ENCODE data around the gene SPP2. TPM values are rescaled to one million over a fixed set of nuclear protein-coding genes. Genes with fewer than 3 reads are reported as not detected.

SPP2 gene
- total RNA-seq, 1 donor from 2014 or later: not detected

DNA sequence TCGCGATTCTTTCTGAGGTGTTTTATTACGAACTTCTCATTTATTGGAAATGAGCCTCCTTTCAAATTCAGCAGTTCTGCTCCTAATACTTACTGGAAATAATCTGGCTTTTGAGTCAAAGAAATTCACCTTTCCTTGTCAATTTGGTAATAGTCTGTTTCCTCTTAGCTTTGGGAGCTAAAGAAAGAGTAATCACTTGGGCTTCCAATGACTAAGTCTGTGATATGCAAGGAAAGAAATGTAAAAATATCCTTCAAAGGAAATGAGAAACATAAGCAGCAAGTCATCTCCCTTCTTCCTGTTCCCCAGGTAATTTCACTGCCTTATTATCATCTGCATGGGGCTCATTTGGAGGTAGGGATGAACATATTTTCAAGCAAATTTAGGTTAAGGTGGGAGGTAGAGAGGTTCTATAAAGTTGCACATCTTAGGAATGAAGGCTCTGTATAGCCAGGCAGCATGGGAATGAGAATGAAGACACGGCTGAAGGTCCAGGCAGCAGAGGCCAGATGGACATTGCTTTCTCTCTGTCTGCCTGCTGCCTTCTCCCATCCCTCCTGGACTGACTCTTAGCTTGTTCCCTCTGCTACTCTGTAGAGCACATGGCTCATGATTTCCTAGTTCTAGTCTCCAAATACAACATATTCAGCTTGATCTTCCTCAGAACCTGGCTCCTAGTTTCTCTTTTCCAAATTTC lies 1.0 kb downstream of the SPP2 start:
- H3K4me1 Mint-ChIP-seq (ENCODE audit: low read depth): no peaks in the 10 kb centered on the region
- peaks cover 18% of the 10 kb centered on the region for H3K27me3 Mint-ChIP-seq (ENCODE audit: insufficient read depth)
- no peak overlapping the region for H3K27ac Mint-ChIP-seq
- no peak for DNase-seq (ENCODE audit: low spot score)
- no peaks in the 10 kb centered on the region for H3K9me3 Mint-ChIP-seq
- no peak overlapping the region for H3K4me3 Mint-ChIP-seq
- H3K36me3 Mint-ChIP-seq (ENCODE audit: low read depth): no peaks in the 10 kb centered on the region
- intact Hi-C loops (cut with micrococcal nuclease): no loop called here

DNA sequence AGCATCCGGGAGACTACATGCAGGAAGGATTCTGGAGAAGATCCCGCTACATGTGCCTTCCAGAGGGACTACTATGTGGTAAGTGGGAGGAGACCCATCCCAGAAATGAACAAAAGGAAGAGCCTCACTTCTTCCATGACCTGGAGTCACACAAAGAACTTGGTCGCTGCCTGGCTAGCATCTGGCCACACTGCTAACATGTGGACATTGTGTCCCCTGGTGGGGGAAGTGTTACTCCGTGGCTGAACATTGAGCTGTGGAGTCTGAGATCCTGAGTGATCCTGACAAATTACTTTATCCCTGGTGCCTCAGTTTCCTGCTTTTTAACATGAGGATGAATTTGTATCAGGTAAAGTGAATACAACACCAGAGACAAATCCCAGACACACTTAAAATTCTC lies 8.4 kb downstream of the SPP2 start:
- H3K4me3 Mint-ChIP-seq: no peak overlapping the region
- no peak for DNase-seq (ENCODE audit: low spot score)
- no peaks in the 10 kb centered on the region for H3K36me3 Mint-ChIP-seq (ENCODE audit: low read depth)
- no peak overlapping the region for H3K27ac Mint-ChIP-seq
- peaks cover 8% of the 10 kb centered on the region for H3K27me3 Mint-ChIP-seq (ENCODE audit: insufficient read depth)
- intact Hi-C loops (cut with micrococcal nuclease): no loop called here
- no peaks in the 10 kb centered on the region for H3K9me3 Mint-ChIP-seq
- no peaks in the 10 kb centered on the region for H3K4me1 Mint-ChIP-seq (ENCODE audit: low read depth)

DNA sequence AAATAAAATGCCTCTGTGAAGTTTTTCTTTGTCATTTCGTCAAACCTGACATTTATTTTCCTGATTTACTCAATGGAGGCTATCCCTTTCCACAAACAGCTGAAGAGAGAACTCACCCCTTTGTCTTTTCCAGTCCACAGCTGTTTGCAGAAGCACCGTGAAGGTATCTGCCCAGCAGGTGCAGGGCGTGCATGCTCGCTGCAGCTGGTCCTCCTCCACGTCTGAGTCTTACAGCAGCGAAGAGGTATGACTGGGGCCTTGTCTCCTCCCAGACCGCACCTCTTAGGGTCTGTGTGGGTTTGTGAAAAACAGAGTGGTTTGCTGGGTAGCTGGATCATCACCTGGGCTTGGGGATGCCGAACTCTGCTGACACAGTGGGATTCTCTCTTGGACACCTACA lies 9.7 kb downstream of the SPP2 start:
- Mint-ChIP-seq H3K27me3 (ENCODE audit: insufficient read depth) (peaks cover 16% of the 10 kb centered on the region), H3K4me1 (ENCODE audit: low read depth) (no peaks in the 10 kb centered on the region), H3K36me3 (ENCODE audit: low read depth) (no peaks in the 10 kb centered on the region), H3K27ac (no peak overlapping the region), H3K4me3 (no peak overlapping the region), H3K9me3 (no peaks in the 10 kb centered on the region)
- no peak for DNase-seq (ENCODE audit: low spot score)
- intact Hi-C loops (cut with micrococcal nuclease): no loop called here

DNA sequence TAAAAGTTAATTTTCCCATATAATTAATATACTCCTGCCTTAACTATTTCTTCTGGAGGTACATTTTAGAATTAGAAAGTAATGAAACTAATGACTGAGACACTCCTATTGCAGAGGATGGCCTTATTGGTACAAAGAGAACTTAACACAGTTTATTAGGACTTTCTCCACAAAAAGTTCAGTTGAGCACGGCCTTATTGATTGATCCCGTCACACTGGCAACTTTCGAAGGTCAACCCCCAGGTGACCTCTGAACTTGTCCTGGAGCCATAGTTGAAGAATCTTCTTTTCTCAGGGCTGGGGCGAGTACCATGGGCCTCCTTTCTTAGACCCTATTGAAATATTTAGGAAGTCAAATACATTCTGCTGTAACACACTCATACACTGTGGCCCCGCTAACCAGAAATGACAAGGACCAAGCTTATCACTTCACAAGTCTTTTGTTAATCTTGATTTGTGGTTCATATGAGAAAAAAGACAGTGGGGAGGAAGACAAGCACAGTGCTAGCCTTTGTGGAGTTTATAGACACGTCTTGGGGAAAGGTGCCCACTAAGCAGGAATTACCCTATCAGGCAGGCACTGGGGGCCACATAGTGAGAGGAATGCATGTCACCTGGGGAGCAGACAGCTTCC lies 11.2 kb downstream of the SPP2 start:
- Mint-ChIP-seq H3K27me3 (ENCODE audit: insufficient read depth) (peaks cover 14% of the 10 kb centered on the region), H3K4me1 (ENCODE audit: low read depth) (no peaks in the 10 kb centered on the region), H3K36me3 (ENCODE audit: low read depth) (no peaks in the 10 kb centered on the region), H3K27ac (no peak overlapping the region), H3K4me3 (no peak overlapping the region), H3K9me3 (no peaks in the 10 kb centered on the region)
- intact Hi-C loops (cut with micrococcal nuclease): no loop called here
- DNase-seq (ENCODE audit: low spot score): no peak

DNA sequence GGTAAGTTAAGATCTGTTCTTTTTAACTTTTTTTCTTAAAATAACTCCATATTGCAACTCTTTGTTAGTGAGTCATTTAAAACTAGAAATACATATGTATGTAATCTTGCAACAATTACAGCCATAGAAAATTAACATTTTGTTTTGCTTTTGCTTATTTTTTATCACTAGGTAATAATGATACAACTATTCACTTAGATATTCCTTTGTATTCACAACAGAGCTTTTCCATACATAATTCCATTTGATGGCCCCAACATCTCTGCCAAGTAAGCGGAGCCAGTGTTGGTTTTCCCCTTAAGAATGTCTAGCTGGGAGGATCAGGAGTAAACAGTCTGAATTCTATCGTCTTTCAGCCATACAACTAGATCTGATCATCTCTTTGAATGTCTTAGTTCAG lies 16.1 kb downstream of the SPP2 start:
- Mint-ChIP-seq H3K4me1 (ENCODE audit: low read depth) (no peaks in the 10 kb centered on the region), H3K27ac (no peak overlapping the region), H3K9me3 (peaks cover 6% of the 10 kb centered on the region), H3K27me3 (ENCODE audit: insufficient read depth) (peaks cover 11% of the 10 kb centered on the region), H3K36me3 (ENCODE audit: low read depth) (peaks cover 2% of the 10 kb centered on the region), H3K4me3 (no peak overlapping the region)
- intact Hi-C loops (cut with micrococcal nuclease): no loop called here
- DNase-seq (ENCODE audit: low spot score): no peak

DNA sequence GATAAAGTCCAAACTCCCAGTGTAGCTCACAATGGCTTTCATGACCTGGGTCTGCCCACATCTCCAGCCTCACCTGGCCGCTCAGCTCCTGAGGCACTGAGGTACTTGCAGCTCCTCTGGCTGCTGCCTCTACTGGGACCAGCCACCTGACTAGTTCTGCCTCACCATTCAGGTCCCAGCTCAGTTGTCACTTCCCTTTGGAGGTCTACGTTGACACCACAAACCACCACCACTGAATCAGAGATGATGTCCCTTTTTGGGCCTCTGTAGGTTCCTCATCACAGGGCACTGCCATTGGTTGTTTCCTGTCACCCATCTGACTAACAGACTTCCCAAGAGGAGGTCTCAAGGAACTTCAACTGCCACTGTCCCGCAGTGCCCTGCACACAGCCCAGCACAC lies 21.2 kb downstream of the SPP2 start:
- Mint-ChIP-seq H3K4me3 (no peak overlapping the region), H3K27me3 (ENCODE audit: insufficient read depth) (peaks cover 8% of the 10 kb centered on the region), H3K36me3 (ENCODE audit: low read depth) (peaks cover 2% of the 10 kb centered on the region), H3K9me3 (peaks cover 6% of the 10 kb centered on the region), H3K4me1 (ENCODE audit: low read depth) (no peaks in the 10 kb centered on the region), H3K27ac (no peak overlapping the region)
- no peak for DNase-seq (ENCODE audit: low spot score)
- intact Hi-C loops (cut with micrococcal nuclease): no loop called here

DNA sequence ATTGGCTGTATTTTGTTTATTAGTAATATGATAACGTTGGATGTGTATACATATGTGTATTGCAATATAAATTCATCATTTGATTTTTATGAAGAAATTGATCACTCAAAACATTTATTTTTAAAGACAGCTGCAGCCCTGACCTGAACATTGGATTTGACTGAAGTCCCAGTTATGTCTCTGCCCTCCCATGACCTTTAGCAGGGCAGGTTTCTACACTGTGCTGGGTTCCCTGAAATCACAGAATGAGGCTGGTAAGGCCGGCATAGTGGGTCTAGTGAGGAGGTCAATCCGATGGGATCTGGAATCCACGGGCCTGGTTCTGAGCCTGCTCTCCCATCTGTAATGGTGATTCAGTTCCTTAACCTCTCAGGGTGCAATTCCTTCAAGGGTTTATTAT lies 22.0 kb downstream of the SPP2 start:
- Mint-ChIP-seq H3K4me3 (no peak overlapping the region), H3K9me3 (peaks cover 6% of the 10 kb centered on the region), H3K4me1 (ENCODE audit: low read depth) (no peaks in the 10 kb centered on the region), H3K27me3 (ENCODE audit: insufficient read depth) (peaks cover 8% of the 10 kb centered on the region), H3K27ac (no peak overlapping the region), H3K36me3 (ENCODE audit: low read depth) (peaks cover 2% of the 10 kb centered on the region)
- no peak for DNase-seq (ENCODE audit: low spot score)
- intact Hi-C loops (cut with micrococcal nuclease): no loop called here

DNA sequence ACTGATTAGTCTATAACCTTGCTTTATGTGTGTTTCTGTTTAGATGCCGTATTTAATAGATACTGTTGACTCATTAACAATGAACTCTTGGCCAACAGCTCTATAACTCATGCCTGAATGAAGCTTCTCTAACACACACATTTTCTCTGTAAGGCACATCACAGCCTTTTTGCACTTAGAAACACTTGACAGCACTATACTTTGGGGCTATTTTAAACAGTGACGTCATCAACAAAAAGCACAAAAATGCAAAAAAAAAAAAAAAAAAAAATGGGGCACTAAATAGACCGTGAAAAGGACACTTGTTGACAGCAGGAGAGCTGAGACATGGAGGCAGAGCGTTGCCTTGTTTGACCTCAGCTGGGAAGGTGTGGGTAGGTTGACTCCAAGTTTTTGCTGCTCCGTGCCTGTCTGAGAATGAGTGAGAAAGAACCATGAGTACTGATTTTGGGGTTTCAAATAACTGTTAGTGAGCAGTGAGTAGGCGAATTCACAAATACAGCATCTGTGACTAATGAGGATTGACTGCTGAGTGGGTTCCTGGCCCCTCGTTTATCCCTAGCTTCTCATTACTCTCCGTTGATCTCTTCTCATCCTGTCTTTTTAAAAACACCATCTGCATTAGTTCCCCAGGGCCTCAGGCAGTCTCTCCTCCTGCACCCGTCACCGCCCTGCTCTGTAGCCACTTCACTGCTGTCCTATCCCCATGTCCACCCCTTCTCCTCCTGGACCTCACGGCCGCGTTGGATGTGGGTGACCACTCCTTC lies 24.4 kb downstream of the SPP2 start:
- intact Hi-C loops (cut with micrococcal nuclease): no loop called here
- DNase-seq (ENCODE audit: low spot score): no peak
- H3K27me3 Mint-ChIP-seq (ENCODE audit: insufficient read depth): peaks cover 7% of the 10 kb centered on the region
- no peaks in the 10 kb centered on the region for H3K36me3 Mint-ChIP-seq (ENCODE audit: low read depth)
- H3K4me3 Mint-ChIP-seq: no peak overlapping the region
- H3K9me3 Mint-ChIP-seq: no peaks in the 10 kb centered on the region
- no peaks in the 10 kb centered on the region for H3K4me1 Mint-ChIP-seq (ENCODE audit: low read depth)
- H3K27ac Mint-ChIP-seq: no peak overlapping the region

DNA sequence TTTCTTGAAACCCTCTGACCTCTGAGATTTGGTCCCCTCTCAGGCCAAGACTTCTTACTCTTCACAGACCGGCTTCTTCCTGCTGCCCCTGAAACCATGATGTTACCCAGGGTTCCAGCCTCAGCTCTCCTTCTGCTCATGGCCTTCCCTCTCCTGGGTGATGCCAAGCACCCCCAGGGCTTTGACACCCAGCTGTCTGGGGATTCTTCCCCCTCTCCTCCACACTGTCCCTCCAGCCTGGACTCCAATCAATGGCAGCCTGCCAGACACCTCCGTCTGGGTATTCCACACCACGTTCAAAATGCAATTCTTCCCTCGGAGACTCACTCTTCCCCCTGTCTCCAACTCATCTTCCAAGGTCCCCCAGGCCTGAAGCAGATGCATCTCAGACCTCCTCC lies 25.0 kb downstream of the SPP2 start:
- Mint-ChIP-seq H3K9me3 (no peaks in the 10 kb centered on the region), H3K4me3 (no peak overlapping the region), H3K4me1 (ENCODE audit: low read depth) (no peaks in the 10 kb centered on the region), H3K36me3 (ENCODE audit: low read depth) (no peaks in the 10 kb centered on the region), H3K27ac (no peak overlapping the region), H3K27me3 (ENCODE audit: insufficient read depth) (peaks cover 5% of the 10 kb centered on the region)
- intact Hi-C loops (cut with micrococcal nuclease): no loop called here
- DNase-seq (ENCODE audit: low spot score): no peak

DNA sequence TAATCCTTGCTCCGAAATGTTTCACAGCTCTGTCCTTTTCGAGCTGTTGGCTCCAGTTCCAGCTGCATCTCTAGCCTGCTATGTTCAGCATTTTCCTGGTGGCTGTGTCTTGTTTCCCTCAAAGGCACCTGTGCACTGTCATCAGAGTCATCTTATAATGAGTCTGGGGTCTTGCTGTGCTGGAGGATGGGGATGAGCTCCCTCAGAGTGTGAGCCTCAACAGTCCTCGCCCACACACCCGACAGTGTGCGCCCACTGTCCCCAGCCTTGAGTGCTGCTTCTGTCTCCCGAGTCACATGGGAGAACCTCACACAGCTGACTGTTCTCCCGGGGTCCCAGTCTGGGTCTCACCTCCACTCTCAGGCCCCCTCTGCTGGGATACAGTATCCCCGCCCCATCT lies 25.4 kb downstream of the SPP2 start:
- no peak overlapping the region for H3K27ac Mint-ChIP-seq
- intact Hi-C loops (cut with micrococcal nuclease): no loop called here
- H3K4me1 Mint-ChIP-seq (ENCODE audit: low read depth): no peaks in the 10 kb centered on the region
- peaks cover under 1% of the 10 kb centered on the region for H3K9me3 Mint-ChIP-seq
- H3K4me3 Mint-ChIP-seq: no peak overlapping the region
- no peaks in the 10 kb centered on the region for H3K36me3 Mint-ChIP-seq (ENCODE audit: low read depth)
- peaks cover 9% of the 10 kb centered on the region for H3K27me3 Mint-ChIP-seq (ENCODE audit: insufficient read depth)
- no peak for DNase-seq (ENCODE audit: low spot score)

DNA sequence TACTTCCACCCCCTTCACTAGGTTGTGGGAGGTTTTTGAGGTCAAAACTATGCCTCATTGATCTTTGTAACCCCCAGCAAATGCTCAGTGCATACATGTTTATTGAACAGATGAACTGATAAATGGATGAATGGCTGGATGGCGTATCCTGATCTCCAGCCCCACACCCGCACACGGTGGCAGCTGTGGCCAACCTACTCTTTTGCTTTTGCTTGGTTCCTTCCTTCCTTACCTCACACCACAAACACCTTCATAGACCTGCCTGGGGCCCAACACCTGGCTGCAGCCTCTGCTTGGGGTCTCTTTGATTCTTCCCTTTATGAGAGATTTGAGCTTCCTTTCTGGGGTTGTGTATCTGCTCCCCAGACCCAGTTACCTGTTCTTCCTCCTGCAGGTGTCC lies 25.9 kb downstream of the SPP2 start:
- Mint-ChIP-seq H3K4me3 (no peak overlapping the region), H3K36me3 (ENCODE audit: low read depth) (no peaks in the 10 kb centered on the region), H3K4me1 (ENCODE audit: low read depth) (no peaks in the 10 kb centered on the region), H3K27ac (no peak overlapping the region), H3K27me3 (ENCODE audit: insufficient read depth) (peaks cover 9% of the 10 kb centered on the region), H3K9me3 (peaks cover 3% of the 10 kb centered on the region)
- no peak for DNase-seq (ENCODE audit: low spot score)
- intact Hi-C loops (cut with micrococcal nuclease): no loop called here

DNA sequence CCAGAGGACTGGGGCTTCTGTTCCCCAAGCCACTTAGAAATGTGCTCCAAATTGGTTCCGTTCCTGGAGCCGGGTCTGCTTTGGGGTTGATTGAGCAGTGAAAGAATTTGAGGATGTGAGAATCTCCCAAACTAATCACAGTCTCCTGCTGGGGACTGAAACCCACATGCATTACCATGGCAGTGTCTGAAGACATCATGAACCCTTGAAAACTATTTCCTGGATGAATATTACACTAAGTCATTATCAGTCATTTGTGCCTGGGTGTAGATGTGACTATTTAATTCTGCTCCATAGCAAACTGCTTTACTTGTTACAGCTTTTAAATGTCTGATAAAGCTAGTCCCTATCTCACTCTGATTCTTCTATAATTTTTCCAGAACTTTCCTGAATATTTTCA lies 27.6 kb downstream of the SPP2 start:
- Mint-ChIP-seq H3K4me3 (no peak overlapping the region), H3K9me3 (peaks cover 3% of the 10 kb centered on the region), H3K36me3 (ENCODE audit: low read depth) (no peaks in the 10 kb centered on the region), H3K4me1 (ENCODE audit: low read depth) (no peaks in the 10 kb centered on the region), H3K27me3 (ENCODE audit: insufficient read depth) (peaks cover 12% of the 10 kb centered on the region), H3K27ac (no peak overlapping the region)
- no peak for DNase-seq (ENCODE audit: low spot score)
- intact Hi-C loops (cut with micrococcal nuclease): no loop called here
